NCI-H1417 treated with DMSO at 0.1 percent for 48 hours (cell line): ENCODE measurements around the gene CBX4.
A peak's percentile ranks its signal among the peaks of the same experiment; 100 is the strongest.

Experiments
- DNase-seq: peaks from one replicate; lab custom pipeline; 2025; lab: John Stamatoyannopoulos, UW

CBX4 gene

DNA sequence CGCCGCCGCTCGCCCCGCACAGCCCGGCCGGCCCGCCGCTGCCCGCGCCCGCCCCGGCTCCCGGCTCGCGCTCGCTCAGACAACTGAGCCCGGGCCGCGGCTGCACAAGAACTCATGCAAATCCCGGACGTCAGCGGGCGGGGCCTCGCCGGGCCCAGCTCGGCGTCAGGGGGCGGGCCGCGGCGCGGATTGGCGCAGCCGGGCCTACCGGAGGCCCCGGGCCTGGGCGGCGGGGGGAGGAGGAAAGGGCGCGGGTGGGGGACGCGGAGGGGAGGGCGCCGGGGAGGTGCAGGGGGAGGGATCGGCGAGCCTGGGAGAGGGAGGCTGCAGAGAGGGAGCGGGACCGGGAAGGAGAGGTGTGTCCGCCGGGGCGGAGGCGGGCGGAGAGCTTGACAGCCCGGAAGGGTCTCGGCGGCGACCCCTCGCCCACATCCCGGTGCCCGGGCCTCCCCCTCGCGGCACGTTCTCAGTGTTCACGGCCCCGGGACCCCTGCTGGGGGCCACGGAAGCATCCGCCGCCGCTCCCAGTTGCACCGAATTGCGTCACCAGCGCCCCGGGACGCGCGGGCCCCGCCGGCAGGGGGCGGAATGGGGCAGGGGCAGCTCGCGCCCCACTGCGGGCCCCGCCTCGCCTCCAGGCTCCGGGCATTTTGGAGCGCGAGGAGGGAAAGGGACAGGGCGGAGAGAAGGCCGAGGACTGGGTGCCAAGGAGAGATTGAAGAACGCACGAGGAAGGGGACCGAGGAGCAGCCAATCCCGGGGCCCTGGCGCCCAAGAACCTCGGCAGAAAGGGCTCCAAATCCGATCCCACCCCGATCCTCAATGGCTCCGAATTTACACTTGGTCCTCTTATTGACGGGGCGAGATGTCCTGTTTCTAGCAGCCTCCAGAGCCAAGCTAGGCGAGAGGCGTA is at the start of gene CBX4:
Gene CBX4 (minus strand): TSS at position 85 of the 913 bp plus-strand sequence. CDS start 189 bp downstream, outside the sequence.
- DNase-seq: peak; percentile 35

DNA sequence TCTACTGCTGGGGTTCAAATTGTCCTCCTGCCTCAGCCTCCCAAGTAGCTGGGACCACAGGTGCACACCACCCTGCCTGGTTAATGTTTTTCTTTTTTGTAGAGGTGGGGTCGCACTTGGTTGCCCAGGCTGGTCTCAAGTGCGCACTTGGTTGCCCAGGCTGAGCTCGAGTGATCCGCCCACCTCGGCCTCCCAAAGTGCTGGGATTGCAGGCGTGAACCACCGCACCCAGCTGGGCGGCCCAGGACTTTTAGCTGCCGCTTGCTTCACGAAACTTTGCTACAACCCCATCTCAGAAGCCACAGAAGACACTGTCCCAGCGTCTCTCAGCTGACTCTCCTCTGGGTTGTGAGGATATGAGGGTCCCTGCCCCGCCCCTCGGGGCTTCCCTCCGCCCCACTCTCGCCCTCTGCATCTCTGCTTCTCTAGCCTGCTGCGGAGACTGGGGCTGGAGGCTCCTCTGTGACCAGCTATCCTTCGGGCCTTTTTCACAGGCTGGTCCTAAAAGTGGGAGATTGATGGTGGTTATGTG is 48.8 kb upstream of the CBX4 start:
- no peak for DNase-seq

DNA sequence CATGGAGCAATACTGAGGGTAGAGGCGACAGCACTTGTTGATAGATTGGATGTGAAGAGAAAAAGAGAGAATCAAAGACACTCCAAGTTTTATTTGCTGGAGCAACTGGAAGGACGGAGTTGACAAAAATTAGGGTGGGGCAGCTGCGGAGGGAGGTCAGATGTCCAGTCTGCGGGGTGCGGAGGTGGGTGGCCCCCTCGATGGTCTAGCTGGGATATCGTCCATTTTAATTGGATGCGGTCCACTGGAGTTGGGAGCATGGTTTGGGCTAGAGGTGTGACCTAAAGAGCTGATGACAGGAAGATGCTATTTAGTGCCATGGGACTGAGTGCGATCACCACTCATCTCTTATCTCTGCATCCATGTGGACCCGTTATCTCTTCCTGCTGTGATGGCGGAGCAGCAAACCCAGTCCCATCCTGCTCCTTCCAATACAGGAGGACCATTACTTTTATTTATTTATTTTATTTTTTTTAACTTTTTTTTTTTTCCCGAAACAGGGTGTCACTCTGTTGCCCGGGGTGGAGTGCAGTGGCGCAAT is 48.3 kb upstream of the CBX4 start:
- DNase-seq: no peak

DNA sequence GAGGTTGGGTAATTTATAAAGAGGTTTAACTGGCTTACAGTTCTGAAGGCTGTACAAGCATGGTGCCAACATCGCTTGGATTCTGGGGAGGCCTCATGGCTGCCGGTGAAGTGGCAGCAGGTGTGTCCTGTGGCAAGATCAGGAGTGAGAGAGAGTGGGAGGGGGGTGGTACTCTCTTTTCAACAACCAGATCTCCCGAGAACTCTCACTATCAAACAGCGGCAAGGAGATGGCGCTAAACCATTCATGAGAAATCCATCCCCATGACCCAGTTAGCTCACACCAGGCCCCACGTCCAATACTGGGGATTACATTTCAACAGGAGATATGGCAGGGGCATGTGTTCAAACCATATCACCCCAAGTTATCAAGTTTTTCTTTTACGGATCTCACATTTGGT is 44.0 kb upstream of the CBX4 start:
- no peak for DNase-seq

DNA sequence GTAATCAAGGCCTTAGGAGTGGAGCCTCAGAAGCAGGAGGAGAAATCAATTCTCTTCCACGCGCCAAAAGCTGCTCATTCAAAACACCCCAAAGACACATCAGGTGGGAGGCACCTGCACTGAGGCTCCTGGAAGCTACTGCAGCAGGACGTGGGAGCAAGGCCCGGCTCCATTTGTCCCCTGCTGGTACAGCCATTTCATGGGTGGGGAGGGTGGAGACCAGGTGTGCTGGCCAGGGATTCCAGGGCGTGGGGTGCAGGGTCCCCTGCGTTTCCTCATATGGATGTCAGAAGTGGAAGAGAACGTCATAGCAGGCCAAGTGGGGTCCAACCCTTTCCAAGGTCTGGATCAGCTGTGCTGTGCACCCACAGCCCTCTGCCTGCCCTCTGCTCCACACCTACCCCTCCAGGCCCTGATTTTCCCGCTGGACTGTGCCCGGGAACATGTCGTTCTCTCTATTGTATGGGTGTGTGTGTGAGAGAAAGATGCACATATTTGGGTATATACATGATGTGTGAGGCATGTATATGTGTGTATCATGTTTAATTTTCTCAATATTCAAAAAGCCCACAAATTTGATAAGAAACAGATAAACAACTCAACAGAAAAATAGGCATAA is 39.2 kb upstream of the CBX4 start:
- DNase-seq: no peak

DNA sequence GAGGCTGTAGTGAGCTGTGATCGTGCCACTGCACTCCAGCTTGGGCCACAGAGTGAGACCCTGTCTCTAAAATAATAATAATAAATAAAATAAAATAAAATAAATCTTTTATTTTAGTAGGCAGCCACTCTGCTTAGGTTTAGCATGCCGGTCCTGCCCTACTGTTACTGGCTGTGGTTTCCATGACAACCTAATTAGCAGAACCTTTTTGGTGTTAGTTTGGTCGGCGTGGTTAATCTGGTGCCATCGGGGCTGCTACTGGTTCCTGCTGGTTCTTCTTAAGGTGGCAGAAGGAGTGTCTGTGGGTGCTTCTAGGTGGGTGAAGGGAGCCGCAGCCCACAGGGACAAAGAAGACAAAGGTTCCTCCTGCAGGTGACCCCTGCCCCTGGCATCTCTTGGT is 37.8 kb upstream of the CBX4 start:
- DNase-seq: no peak

DNA sequence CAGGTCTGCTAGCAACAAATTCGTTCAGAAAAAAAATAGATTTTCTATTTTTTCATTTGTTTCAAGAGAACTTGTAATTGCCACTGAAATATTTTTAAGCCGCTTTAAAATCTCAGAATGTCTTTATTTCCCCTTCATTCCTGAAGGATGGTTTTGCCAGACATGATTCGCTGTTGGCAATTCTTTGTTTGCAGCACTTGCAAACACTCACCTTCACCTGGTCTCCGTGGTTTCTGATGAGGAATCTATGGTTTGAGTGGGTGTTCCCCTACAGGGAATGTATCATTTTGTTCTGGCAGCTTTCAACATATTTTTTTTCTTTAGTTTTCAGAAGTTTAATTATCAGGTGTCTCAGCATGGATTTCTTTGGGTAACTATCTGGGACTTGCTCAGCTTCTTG is 36.3 kb upstream of the CBX4 start:
- no peak for DNase-seq

DNA sequence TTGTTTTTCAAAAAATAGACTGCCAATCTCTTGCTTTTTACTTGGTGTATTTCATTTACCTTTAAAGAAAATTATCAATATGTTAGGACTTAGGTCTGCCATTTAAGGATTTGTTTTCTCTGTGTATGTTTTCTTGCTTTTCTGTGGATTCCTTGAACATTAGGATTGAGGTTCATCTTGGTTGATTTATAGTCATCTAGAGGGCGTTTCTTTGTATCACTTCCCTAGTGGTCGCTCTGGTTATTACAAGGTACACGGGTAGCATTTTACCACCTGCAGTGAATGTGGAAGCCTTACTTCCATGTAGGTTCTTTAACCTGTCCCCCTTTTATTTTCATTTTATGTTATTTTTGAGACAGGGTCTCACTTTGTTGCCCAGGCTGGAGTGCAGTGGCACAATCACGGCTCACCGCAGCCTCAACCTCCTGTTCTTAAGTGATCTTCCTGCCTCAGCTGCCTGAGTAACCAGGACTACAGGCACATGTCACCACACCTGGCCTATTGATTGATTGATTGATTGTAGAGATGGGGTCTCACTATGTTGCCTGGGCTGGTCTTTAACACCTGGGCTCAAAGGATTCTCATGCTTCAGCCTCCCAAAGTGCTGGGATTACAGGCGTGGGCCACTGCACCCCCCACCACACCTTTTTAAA is 35.2 kb upstream of the CBX4 start:
- DNase-seq: no peak

DNA sequence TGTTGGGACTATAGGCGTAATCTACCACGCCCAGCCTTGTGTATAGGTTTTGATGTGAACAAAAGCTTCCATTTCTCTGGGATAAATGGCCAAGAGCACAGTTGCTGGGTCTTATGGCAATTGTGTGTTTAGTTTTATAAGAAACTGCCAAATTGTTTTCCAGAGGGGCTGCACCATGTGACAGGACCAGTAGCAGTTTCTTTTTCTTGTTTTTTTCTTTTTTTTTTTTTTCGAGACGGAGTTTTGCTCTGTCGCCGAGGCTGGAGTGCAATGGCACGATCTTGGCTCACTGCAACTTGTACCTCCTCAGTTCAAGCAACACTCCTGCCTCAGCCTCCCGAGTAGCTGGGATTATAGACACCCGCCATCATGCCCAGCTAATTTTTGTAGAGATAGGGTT is 34.3 kb upstream of the CBX4 start:
- no peak for DNase-seq

DNA sequence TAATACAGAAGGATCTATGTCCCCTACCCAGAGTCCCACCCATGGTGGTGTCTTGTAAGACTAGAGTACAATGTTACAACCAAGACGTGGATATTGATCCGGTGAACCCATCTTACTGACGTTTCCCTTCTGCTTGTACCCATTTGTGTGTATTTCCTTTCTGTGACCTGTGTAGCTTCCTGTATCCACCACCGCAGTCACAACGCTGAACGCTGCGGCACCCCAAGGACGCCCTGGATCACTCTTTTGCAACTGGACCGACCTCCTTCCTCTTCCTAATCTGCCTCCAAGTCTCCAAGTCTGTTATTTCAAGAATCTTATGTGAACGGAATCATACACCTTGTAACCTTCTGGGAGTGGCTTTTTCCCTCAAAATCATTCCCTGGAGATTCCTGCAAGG is 33.5 kb upstream of the CBX4 start:
- DNase-seq: no peak

DNA sequence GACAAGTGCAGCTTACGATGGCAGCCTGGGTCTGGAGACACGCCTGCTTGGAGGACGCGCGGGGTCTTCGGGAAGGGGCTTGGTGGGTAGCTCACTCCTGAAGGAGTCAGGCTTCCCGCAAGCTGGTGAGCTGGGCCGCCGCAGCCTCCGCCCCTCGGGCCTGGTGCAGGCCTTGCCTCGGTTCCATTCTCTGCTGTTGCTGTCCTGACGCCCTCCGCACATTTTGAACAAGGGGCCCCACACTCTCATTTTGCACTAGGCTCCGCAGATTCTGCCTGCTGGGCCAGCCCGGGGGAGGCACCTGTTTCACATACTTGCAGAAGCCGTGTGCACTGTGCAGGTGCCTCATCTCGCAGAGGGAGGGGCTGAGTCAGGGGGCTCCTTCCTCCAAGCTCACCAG is 31.9 kb upstream of the CBX4 start:
- DNase-seq: no peak

DNA sequence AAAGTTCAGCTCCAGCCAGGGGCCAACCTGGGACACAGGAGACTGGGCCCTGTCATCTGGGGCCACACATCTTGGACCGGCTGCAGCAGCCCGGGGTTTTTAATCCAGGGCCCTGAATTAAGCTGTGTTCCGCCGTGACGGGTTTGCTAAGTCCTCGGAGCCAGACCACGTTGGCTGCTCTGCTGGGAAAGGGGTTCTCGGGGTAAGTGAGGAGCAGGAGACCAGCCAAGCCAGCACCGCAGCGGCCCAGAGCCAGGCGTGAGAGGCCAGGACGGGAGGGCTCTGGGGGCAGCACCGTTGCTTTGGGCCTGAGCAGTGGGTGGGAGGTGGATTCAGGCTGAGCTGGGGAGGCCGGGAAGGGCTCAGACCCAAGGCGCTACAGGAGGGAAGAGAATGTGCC is 31.3 kb upstream of the CBX4 start:
- no peak for DNase-seq

DNA sequence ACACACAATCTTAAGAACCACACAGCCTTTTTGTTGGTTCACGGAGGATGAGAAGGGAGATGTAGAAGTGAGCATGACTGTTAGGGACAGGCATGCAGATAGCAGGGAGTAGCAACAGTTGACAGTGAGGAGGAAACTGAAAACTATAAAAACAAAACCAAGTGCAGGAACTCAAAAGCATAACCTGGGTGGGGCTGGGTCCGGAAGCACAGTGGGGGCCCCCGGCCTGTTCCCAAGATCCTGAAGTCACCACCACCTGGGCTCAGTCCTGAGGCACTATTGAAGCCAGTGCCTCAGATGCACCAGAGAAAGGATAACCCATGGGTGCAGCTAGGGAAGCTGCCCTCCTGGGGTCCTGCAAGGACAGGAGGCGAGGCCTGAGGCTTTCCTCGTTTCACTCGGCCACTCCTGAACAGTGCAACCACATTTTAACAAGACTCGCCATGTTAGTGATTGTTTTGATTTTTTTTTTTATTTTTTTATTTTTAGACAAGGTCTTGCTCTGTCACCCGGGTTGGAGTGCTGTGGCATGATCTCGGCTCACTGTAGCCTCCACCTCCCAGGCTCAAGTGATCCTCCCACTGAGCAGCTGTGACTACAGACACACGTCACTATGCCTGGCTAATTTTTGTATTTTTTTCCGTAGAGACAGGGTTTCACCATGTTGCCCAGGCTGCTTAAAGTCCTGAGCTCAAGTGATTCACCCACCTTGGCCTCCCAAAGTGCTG is 27.7 kb upstream of the CBX4 start:
- DNase-seq: no peak

DNA sequence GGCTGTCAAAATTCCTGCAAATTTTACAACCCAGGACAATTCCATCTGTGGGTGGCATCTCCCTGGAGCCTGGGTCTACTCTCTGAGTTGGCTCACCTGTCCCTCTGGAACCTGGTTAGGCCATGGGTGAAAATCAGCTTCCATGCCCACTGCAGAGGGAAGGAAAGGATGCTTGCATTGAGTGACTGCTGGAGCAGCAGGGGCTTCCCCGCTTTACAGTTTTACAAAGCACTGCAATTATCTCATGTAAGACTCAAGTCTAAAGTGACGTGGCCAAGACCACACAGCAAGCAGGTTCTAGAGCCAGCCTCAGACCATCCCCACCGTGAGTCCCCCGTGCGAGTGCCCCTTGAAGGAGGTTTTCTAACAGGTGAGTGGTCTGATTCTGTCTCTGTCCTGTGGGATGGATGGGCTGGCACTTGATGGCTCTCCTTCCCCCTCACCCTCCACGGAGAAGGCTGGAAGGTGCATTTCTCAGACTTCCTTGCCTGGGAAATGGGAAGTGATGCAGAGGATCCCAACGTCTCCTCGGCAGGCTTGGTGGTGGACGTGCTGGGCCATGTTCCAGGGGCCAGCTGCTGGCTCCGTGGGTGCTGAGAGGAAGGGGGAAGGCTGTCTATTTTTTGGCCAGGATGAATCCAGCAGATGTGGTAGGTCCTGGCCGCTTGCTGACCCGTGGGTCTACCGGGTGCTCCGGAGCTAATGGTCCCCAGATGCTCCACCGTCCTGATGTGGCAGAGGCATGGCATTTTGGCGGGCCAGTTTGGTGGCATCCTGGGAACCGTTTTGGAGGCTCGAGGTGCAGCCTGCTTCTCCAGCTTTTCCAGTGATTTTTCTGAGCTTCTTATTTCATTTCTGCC is 26.3 kb upstream of the CBX4 start:
- DNase-seq: no peak

DNA sequence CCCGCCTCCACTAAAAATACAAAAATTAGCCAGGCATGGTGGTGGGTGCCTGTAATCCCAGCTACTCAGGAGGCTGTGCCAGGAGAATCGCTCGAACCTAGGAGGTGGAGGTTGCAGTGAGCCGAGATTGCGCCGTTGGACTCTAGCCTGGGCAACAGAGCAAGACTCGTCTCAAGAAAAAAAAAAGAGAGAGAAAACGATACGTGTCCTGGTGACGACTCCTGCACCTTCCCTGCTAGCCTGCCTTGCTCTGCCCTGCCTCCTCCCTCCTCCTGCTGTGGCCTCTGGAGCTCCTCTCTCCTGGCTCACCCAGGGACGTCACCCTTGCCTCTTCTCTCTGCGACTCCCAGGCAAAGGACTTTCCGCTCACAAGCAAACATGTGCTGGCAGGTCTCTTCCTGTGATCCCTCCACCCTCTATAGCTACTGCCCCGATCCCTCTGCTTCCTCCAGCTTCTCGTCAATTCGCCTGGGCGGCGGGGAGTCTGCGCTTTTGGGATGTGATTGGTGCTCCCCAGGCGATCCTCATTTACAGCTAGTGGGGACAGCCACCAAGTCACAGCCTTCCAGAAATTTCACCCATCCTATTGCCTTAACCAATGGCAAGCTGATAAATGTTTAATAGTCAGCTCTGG is 25.5 kb upstream of the CBX4 start:
- no peak for DNase-seq

DNA sequence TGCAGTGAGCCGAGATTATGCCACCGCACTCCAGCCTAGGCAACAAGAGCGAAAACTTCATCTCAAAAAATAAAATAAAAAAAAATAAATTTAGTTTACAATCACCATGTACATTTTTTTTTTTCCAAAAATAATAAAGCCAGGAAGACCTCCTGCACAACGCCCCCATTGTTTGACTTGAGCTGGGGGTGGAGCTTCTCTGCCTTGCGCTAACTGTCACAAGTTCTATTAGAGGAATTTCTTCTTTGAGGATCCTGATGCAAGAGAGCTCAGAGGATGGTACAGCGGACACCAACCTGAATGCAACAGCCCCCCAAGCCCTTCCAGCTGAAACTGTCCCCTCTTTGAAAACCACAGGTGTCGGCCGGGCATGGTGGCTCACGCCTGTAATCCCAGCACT is 24.9 kb upstream of the CBX4 start:
- no peak for DNase-seq

DNA sequence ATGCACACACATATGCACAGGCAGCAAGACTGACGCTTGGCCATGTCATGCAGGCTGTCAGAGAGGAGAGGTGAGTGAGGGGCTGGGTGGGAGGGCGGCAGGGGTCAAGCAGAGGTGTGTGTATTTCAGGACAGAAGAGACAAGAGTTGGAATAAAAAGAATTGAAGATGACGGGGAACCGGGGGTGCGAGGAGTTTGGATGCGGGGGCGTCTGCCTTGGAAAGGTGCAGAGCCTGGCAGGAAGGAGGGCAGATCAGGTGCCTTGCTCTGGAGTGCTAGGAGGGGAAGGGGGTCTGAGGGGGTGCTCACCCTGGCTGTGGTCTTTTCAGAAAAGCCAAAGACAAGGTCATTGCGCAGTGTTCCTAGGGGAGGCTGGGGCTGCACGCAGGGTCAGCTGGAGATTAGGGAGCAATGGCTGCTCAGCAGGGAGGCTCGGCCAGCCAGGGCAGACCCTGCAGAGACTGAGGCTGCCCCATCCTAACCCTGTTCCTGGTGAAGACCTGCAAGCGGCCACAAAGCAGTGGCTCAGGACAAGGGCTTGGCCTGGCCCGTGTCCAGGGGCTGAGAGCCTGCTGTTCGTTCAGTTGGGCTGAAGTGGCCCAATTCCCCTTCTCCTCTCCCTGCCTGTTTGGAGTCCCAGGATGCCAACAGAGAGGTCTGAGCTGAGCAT is 23.7 kb upstream of the CBX4 start:
- no peak for DNase-seq

DNA sequence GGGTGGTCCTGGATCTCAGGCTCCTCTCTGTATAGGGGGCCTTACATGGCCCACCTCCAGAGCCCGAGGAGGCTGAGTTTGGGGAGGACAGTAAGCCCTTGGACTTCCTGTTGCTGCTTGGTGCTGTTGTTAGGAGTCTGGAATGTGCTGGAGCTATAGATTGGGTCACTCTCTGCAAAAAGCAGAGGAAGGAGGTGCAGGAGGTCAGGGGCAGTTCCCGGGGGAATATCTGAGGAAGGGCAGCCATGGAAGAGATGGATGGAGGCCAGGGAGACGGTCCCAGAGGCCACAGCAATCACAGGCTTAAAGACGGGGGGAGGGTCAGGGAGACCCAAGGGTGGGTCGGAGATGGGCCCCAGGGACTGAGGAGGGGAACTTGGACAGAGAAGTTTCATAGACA is 23.0 kb upstream of the CBX4 start:
- DNase-seq: no peak

DNA sequence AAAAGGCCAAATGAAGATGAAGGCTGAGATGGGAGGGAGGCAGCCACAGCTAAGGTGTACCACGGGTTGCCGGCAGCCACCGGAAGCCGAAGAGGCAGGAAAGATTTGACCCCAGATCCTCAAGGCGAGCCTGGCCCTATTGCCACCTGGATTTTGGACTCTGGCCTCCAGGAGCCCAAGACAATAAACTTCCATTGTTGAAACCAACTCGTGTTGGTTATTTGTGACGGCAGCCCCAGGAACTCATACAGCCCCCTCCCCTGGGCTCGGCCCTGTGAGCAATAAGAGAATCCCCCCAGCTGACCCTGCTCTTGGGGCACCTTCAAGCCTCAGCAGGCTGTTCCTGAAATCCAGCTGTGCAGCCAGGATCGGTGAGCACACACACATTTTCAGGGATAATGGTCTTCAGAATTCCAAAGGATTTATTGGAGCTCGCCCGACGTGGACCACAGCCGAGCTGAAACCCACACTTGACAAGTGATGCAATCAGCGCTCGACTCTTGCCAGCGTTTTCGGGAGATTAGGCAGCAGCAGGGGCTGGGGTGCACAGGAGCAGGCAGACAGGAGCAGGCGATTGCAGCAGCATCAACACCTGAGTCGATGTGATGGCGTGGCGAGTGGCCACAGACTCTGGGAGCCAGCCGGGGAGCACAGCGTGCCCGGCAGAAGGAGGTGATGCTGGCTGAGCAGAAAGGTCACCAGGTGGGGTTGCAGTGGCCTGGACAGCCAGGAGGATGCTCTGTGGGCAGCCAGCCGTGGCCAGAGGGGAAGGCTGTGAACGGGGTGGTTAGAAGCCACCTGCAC is 22.4 kb upstream of the CBX4 start:
- no peak for DNase-seq
